Subcutaneous abdominal adipose tissue (tissue), 5 donors: Measurements from ENCODE around the gene ABCC9.
A peak's percentile ranks its signal among the peaks of the same experiment; 100 is the strongest.

Experiments
- H3K27ac ChIP-seq: one replicate; pipeline ENCODE4 v1.7.0; 2013; ENCODE audit warnings: low read depth, mild to moderate bottlenecking, inconsistent platforms, low read length, moderate library complexity
- H3K27me3 ChIP-seq, 5 donors: one replicate each; pipeline ENCODE4 v1.7.0; 2013; ENCODE audit warnings: low read length in 5 of 5, inconsistent platforms in 1 of 5; ENCODE audit not compliant: control insufficient read depth in 5 of 5, insufficient read depth in 4 of 5
- H3K36me3 ChIP-seq, 5 donors: one replicate each; pipeline ENCODE4 v1.7.0; 2013; ENCODE audit warnings: low read length in 5 of 5; ENCODE audit not compliant: control insufficient read depth in 5 of 5, insufficient read depth in 5 of 5
- H3K4me1 ChIP-seq, 5 donors: one replicate each; pipeline ENCODE4 v1.7.0; 2013; ENCODE audit warnings: low read length in 5 of 5, mild to moderate bottlenecking in 3 of 5, moderate library complexity in 1 of 5; ENCODE audit not compliant: control insufficient read depth in 5 of 5, insufficient read depth in 5 of 5
- H3K4me3 ChIP-seq, 5 donors: one replicate each; pipeline ENCODE4 v1.7.0; 2013; ENCODE audit warnings: low read length in 5 of 5, low read depth in 1 of 5
- H3K9ac ChIP-seq, 5 donors: one replicate each; pipeline ENCODE4 v1.7.0; 2013; ENCODE audit warnings: low read length in 5 of 5, mild to moderate bottlenecking in 4 of 5, moderate library complexity in 3 of 5
- H3K9me3 ChIP-seq, 5 donors: one replicate each; pipeline ENCODE4 v1.7.0; 2013; ENCODE audit warnings: low read length in 5 of 5; ENCODE audit not compliant: control insufficient read depth in 5 of 5
- donor health status: healthy.
- donor health status: healthy.
- donor health status: healthy.
- donor health status: healthy.
- donor health status: healthy.

The ABCC9 gene

DNA sequence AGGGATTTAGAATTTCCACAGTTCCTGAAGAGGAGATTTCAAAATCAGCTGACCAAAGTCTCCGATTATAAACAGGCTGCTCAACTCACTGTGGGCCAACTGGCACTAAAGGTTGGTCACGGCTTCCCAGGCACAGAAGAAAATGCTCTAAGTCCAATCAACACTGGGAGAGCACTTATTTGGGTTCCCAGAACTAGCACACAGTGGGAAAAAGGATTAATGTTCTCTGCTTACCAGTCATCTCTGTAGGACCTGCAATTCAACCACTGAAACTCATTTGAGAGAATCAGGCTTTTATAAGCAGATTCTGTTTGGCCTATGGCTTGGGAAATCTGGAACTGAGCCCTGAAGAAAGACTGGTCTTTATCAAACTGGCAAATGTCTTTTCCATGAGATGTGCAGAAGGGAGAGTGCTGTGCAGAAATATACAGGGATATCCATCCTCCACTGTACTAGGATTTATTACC is 49.4 kb downstream of the ABCC9 start:
- H3K27me3 ChIP-seq, result no peaks in the 10 kb centered on the region
- no peaks in the 10 kb centered on the region for H3K9me3 ChIP-seq
- peak overlapping the region in 2 of 5 donors; percentile 6 to 57 for H3K9ac ChIP-seq
- peak overlapping the region in 1 of 5 donors; percentile 15 for H3K4me3 ChIP-seq
- H3K36me3 ChIP-seq, result no peaks in the 10 kb centered on the region
- peaks cover 4 to 33% (median 18%) of the 10 kb centered on the region in 5 donors for H3K4me1 ChIP-seq
- H3K27ac ChIP-seq, result peak overlapping the region; percentile 85

DNA sequence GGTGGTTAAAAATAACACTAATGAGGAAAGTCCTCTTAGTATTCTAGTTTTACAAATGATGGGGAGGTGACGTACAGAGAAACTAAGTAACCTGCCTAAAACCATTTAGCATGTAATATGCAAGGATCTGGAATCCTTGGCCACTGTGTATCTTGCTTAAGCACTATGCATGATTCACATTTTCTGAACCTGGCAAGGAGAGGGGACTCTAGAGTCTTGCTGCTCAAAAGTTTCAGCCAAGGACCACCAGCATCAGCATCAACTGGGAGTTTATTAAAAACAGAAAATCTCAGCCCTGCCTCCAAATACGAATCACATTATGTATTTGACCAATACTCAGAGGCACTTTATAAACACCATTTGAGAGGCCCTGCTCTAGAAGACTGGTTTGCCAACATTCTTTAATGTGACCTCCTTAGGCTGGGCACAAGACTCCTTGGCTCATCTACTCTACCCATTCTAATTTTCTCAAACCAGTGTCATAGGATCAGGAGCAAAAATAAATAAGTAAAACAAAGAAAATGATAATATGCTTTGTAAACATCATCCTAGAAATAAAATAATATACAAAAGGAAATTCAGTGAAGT is 52.9 kb downstream of the ABCC9 start:
- no peaks in the 10 kb centered on the region for H3K9me3 ChIP-seq
- H3K27me3 ChIP-seq, result no peaks in the 10 kb centered on the region
- H3K9ac ChIP-seq, result no peak overlapping the region
- no peak overlapping the region for H3K4me3 ChIP-seq
- H3K36me3 ChIP-seq, result no peaks in the 10 kb centered on the region
- peaks cover 4 to 23% (median 18%) of the 10 kb centered on the region in 5 donors for H3K4me1 ChIP-seq
- no peak overlapping the region for H3K27ac ChIP-seq

DNA sequence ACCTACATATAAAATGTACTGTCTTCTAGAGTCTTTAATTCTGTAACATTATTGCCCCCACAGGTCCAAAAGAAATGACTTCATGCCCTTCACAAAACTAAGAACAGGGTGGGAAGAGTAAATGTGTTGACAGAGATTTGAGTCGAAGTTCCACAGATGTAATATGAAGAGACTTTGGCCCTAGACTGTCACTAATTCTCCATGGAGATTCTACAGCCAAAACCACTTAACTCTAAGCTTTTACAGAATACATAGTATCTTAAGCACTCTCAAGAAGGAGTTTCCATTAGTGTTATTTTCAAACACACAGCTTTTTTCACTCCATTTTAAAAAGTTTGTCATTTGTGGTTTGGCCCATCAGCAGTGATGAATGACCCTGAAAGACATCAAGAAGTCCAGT is 56.3 kb downstream of the ABCC9 start:
- no peak overlapping the region for H3K9ac ChIP-seq
- peaks cover 0 to 8% (median 5%) of the 10 kb centered on the region in 5 donors for H3K4me1 ChIP-seq
- no peak overlapping the region for H3K27ac ChIP-seq
- no peaks in the 10 kb centered on the region for H3K36me3 ChIP-seq
- H3K4me3 ChIP-seq, result no peak overlapping the region
- no peaks in the 10 kb centered on the region for H3K9me3 ChIP-seq
- H3K27me3 ChIP-seq, result no peaks in the 10 kb centered on the region

DNA sequence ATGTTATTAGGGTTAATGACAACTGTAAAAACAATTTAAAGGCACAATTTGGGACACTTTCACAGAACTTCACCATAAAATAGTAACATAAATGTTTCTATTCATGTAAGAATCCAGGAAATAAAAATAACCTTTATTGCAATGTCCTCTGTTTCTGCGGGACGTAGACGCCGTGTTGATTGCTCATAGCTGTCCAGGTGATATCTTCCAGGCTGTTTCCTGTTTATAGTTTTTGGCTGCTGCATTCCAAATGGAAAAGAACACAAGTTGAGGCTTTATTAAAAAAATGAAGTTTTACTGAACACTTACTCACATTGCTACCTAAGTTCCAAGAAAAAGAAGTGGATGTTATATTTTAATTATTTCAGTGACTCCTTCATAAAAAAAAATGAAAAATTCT is 58.6 kb downstream of the ABCC9 start:
- no peak overlapping the region for H3K4me3 ChIP-seq
- no peaks in the 10 kb centered on the region for H3K9me3 ChIP-seq
- no peak overlapping the region for H3K9ac ChIP-seq
- no peak overlapping the region for H3K27ac ChIP-seq
- H3K36me3 ChIP-seq, result peaks cover 0 to 11% (median 2%) of the 10 kb centered on the region in 5 donors
- peaks cover 0 to 11% (median 5%) of the 10 kb centered on the region in 5 donors for H3K4me1 ChIP-seq
- no peaks in the 10 kb centered on the region for H3K27me3 ChIP-seq

DNA sequence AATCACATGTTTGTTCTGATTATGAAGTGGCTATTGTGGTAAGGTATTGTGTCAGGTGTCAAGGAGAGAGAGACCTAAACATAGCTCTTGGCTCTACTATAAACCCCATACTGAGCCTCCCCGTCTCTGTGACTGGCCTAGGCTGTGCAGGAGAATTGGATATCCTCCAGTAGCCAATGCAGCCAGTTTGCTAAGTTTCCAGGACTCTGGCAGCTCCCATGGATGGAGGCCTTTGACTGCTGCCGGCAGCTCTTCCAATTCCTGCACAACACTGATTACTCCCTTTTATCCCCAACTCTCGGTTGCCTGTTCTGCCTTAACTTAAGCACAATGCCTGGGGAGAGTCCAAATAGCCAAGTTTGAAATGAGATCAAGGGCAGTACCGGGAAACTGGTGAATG is 59.3 kb downstream of the ABCC9 start:
- Histone ChIP-seq H3K27me3 (no peaks in the 10 kb centered on the region), H3K9me3 (no peaks in the 10 kb centered on the region), H3K4me3 (no peak overlapping the region), H3K4me1 (peaks cover 0 to 11% (median 5%) of the 10 kb centered on the region in 5 donors), H3K9ac (no peak overlapping the region), H3K27ac (no peak overlapping the region), H3K36me3 (peaks cover 0 to 11% (median 2%) of the 10 kb centered on the region in 5 donors)

DNA sequence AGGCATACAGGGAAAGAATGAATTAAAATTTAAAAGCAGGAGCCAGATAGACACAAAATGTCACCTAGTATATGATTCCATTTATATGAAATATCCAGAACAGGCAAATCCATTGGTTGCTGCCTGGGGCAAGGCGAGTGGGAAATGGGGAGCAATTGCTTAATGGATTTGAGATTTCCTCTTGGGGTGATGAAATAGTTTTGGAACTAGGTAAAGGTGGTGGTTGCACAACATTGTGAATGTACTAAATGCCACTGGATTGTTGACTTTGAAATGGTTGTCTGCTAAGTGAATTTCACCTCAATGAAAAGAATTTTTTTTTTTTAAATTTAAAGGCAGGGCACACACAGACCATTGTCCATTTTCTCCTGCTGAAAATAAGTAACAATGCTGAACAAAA is 61.9 kb downstream of the ABCC9 start:
- no peak overlapping the region for H3K27ac ChIP-seq
- no peak overlapping the region for H3K9ac ChIP-seq
- peaks cover 0 to 18% (median 2%) of the 10 kb centered on the region in 5 donors for H3K36me3 ChIP-seq
- no peak overlapping the region for H3K4me3 ChIP-seq
- H3K4me1 ChIP-seq, result peaks cover 0 to 11% (median 5%) of the 10 kb centered on the region in 5 donors
- no peaks in the 10 kb centered on the region for H3K27me3 ChIP-seq
- H3K9me3 ChIP-seq, result no peaks in the 10 kb centered on the region

DNA sequence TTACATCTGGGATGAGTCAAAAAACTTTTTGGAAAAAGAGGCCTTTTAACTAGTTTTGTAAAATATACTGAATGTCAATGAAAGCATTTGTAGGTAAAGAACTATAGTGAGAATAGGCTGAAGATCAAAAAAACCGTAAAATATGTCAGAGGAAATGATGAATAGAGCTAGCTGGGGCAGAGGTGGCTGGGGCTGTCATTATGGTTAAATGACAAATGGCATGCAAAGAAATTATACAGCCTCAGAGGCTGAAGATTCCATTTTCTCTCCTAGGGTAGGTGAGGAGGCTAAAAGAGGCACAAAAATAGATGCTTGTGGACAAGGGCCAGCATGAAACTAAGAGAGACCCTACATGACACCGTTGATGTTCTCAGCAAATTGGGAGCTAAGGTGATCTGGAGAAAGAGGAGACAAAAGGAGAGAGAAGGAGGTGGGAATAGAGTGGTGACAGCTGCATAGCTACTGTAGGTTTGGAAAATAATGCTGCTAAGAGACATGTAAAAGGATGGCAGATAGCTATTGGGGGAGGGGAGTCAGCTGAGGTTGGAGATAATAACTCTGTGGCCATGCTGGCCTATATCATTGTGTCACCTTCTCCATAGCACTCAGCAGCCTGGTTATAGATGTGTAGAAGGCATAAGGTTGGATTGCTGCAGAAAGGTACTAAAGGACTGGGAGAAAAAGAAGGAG is 63.8 kb downstream of the ABCC9 start:
- Histone ChIP-seq H3K4me1 (peaks cover 0 to 11% (median 5%) of the 10 kb centered on the region in 5 donors), H3K27ac (no peak overlapping the region), H3K9me3 (peaks cover 0 to 2% (median 0%) of the 10 kb centered on the region in 5 donors), H3K36me3 (peaks cover 0 to 21% (median 3%) of the 10 kb centered on the region in 5 donors), H3K9ac (no peak overlapping the region), H3K27me3 (no peaks in the 10 kb centered on the region), H3K4me3 (no peak overlapping the region)

DNA sequence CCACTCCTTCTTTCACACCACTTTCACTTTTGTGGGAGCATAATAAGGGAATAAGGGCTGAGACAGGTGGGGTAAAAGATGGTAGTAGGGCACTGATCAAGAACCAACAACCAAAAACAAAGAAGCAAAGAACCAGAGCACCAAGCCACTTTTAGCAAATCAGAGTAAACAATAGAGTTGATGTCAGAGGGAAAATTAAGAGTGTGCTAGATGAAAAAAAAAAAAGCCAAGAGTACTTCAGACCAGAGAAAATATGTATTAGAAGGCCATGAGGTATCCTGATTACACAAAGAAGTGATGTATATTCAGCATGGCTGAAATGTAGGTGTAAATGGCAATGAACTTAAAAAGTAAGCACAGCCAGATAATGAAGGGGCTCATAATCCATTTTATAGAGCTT is 75.4 kb downstream of the ABCC9 start:
- H3K4me3 ChIP-seq, result no peak overlapping the region
- no peak overlapping the region for H3K27ac ChIP-seq
- no peaks in the 10 kb centered on the region for H3K27me3 ChIP-seq
- H3K36me3 ChIP-seq, result peaks cover 0 to 22% (median 7%) of the 10 kb centered on the region in 5 donors
- peaks cover 5 to 7% (median 7%) of the 10 kb centered on the region in 5 donors for H3K9me3 ChIP-seq
- no peak overlapping the region for H3K9ac ChIP-seq
- peaks cover 0 to 7% (median 0%) of the 10 kb centered on the region in 5 donors for H3K4me1 ChIP-seq

DNA sequence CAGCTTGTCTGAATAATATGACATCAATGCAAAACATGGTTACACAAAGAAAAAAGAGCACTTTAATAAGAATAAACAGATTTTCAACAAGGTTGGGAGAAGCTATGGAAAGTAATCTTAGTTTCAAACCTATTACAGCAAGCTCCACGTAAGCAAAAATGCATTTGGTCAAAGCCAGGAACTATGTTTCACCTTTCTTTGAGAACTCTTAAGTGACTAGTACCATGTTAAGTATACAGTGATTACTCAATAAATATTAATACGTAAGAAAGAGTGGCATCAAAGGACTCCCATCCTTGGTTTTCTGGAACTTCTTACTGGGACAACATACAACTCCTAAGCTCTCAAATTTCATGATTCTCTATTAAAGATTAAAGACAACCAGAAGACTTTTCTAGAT is 80.7 kb downstream of the ABCC9 start:
- no peak overlapping the region for H3K27ac ChIP-seq
- no peaks in the 10 kb centered on the region for H3K27me3 ChIP-seq
- H3K4me1 ChIP-seq, result no peaks in the 10 kb centered on the region
- no peak overlapping the region for H3K9ac ChIP-seq
- no peak overlapping the region for H3K4me3 ChIP-seq
- no peaks in the 10 kb centered on the region for H3K9me3 ChIP-seq
- H3K36me3 ChIP-seq, result peaks cover 0 to 26% (median 6%) of the 10 kb centered on the region in 5 donors

DNA sequence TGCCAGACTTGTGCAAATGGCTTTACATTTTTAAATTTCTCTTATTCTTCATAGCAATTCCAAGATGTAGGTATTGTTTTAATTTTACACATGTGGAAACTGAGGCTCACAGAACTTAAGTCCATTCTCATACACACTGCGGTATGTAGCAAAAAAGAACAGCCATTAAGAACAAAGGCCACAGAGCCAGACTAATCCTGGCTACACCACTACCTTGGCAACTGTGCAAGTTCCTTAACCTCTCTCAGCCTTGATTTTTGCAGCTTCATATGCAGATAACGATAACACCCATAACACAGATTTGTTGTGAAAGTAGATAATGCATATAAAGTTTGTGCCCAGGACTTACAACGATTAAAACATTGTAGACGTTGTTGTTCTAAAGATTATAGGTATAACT is 81.1 kb downstream of the ABCC9 start:
- Histone ChIP-seq H3K9me3 (no peaks in the 10 kb centered on the region), H3K4me1 (no peaks in the 10 kb centered on the region), H3K36me3 (peaks cover 0 to 26% (median 6%) of the 10 kb centered on the region in 5 donors), H3K27me3 (no peaks in the 10 kb centered on the region), H3K27ac (no peak overlapping the region), H3K4me3 (no peak overlapping the region), H3K9ac (no peak overlapping the region)
